ENCODE measurements around the gene STARD7.

STARD7 gene

DNA sequence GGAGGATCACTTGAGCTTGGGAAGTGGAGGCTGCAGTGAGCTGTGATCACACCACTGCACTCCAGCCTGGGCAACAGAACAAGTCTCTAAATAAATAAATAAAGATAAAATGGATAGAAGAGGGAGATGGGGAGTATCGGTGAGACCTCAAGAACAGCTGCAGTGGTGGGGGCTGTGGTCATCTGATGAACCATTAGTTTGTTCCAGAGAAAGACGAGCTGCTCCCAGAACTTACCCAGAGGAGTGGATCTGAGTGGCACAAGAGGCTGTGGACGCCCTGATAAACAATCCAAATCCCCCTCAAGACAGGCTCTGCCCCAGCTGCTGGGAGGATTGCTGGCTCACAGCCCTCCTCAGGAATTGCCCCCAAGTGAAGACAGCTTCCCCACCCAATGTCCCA lies 30.5 kb upstream of the STARD7 start:
- no peak for DNase-seq (ENCODE audit: low spot score)
- in situ Hi-C loops (cut with MboI; ENCODE audit: low sequenced_read_pairs, unreplicated experiment): no loop called here
- TF ChIP-seq, protein P1, sequence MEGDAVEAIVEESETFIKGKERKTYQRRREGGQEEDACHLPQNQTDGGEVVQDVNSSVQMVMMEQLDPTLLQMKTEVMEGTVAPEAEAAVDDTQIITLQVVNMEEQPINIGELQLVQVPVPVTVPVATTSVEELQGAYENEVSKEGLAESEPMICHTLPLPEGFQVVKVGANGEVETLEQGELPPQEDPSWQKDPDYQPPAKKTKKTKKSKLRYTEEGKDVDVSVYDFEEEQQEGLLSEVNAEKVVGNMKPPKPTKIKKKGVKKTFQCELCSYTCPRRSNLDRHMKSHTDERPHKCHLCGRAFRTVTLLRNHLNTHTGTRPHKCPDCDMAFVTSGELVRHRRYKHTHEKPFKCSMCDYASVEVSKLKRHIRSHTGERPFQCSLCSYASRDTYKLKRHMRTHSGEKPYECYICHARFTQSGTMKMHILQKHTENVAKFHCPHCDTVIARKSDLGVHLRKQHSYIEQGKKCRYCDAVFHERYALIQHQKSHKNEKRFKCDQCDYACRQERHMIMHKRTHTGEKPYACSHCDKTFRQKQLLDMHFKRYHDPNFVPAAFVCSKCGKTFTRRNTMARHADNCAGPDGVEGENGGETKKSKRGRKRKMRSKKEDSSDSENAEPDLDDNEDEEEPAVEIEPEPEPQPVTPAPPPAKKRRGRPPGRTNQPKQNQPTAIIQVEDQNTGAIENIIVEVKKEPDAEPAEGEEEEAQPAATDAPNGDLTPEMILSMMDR (IDR thresholded peaks at IDR 0.05; ENCODE audit: borderline replicate concordance, control extremely low read depth, extremely low read depth, insufficient read depth, missing control alignments): no peak

DNA sequence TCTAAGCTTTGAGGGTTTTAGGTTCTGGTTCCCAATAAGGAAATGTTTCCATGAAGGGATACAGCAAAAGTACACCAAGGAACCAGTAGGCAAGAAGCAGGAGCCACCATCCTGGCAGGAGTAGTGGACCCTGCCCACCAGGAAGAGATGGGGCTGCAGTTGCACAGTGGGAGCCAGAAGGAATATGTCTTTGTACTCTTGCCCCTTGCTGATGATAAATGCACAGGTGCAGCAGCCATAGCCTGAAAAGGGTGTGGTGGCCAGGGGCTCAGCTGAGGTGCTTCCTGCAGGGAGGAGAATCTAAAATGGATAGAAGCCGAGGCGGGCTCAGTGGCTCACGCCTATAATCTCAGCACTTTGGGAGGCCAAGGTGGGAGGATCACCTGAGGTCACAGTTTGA lies 29.6 kb upstream of the STARD7 start:
- TF ChIP-seq, protein P1 (IDR thresholded peaks at IDR 0.05; ENCODE audit: borderline replicate concordance, control extremely low read depth, extremely low read depth, insufficient read depth, missing control alignments): no peak
- in situ Hi-C loops (cut with MboI; ENCODE audit: low sequenced_read_pairs, unreplicated experiment): no loop called here
- no peak for DNase-seq (ENCODE audit: low spot score)

DNA sequence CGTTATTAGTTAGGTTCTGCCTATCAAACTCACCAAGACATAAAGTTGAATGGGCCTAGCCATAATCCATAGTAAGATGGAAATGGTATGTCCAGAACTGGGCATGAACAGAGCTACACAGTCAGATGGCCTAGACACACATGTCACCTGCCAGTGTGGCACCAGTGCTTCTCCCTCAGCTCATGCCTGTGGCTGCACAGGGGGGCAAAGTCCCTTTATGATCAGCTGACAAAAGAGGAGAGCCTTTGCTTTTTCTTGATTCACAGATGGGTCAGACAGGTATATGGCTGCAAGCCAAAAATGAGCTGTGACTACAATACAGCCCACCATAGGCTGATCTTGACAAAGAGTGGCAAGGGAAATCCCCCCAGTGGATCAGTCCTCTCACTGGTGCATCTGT lies 28.3 kb upstream of the STARD7 start:
- in situ Hi-C loops (cut with MboI; ENCODE audit: low sequenced_read_pairs, unreplicated experiment): no loop called here
- TF ChIP-seq, protein P1 (IDR thresholded peaks at IDR 0.05; ENCODE audit: borderline replicate concordance, control extremely low read depth, extremely low read depth, insufficient read depth, missing control alignments): no peak

DNA sequence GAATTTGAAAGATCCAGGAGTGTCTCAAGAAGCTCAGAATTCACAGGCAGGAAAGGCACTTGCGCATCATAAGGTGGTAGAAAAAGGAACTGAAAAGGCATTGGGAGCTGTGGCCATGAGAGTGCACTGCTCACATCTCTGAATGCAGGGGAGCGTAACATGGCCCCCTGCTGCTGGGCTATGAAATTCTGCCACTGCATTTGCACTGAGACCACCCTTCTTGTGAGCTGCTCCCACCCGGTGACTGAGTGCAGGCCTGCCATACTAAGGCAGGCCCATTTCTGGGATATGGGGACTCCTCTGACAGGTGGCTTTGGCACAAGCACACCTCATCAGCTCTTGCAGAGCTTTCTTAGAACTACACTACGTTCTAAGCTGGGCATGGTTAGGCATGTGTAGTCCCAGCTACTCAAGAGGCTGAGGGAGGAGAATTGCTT lies 25.3 kb upstream of the STARD7 start:
- in situ Hi-C loops (cut with MboI; ENCODE audit: low sequenced_read_pairs, unreplicated experiment): no loop called here
- DNase-seq (ENCODE audit: low spot score): peak; percentile 62
- TF ChIP-seq, protein P1 (IDR thresholded peaks at IDR 0.05; ENCODE audit: borderline replicate concordance, control extremely low read depth, extremely low read depth, insufficient read depth, missing control alignments): peak; percentile 41

More for the DNA sequence above, 28.3 kb upstream of the STARD7 start:
- DNase-seq (ENCODE audit: low spot score): no peak

DNA sequence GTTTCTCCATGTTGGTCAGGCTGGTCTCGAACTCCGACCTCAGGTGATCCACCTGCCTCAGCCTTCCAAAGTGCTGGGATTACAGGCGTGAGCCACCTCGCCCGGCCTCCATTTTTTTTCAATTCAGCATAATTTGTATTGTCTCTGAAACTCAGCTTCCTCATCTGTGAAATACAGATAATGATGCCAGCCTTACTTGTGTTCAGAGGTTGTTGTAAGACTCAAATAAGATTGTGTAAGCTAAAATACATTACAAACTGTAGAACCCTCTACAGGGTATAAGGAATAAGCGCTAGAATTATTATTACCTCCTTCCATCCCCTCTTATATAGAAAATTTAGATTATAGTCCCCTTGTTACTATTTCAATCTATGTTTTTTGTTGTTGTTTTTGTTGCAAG lies 24.8 kb upstream of the STARD7 start:
- in situ Hi-C loops (cut with MboI; ENCODE audit: low sequenced_read_pairs, unreplicated experiment): no loop called here
- DNase-seq (ENCODE audit: low spot score): no peak
- TF ChIP-seq, protein P1 (IDR thresholded peaks at IDR 0.05; ENCODE audit: borderline replicate concordance, control extremely low read depth, extremely low read depth, insufficient read depth, missing control alignments): no peak

DNA sequence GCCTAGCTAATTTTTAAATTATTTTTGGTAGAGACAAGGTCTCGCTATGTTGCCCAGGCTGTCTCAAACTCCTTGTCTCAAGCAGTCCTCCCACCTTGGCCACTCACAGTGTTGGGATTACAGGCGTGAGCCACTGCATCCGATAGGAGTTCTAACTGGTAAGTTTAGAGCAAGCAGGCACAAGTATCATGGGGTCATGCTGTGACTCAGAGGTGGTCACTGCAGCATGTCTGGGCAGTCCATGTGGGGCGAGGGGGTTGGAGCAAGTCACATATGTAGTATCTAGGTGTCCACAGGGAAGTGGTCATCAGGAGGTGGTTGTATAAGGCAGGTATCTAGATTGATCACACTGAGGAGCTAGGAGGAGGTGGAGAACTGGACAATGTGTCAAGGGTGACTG lies 22.7 kb upstream of the STARD7 start:
- in situ Hi-C loops (cut with MboI; ENCODE audit: low sequenced_read_pairs, unreplicated experiment): no loop called here
- TF ChIP-seq, protein P1 (IDR thresholded peaks at IDR 0.05; ENCODE audit: borderline replicate concordance, control extremely low read depth, extremely low read depth, insufficient read depth, missing control alignments): no peak
- no peak for DNase-seq (ENCODE audit: low spot score)

All from GM13976 (cell line).